ENCODE measurements around the gene EMB.

GRCh38 chr5:50441493-50441955, 436 bp upstream of the EMB start:
- TF ChIP-seq, protein P1, sequence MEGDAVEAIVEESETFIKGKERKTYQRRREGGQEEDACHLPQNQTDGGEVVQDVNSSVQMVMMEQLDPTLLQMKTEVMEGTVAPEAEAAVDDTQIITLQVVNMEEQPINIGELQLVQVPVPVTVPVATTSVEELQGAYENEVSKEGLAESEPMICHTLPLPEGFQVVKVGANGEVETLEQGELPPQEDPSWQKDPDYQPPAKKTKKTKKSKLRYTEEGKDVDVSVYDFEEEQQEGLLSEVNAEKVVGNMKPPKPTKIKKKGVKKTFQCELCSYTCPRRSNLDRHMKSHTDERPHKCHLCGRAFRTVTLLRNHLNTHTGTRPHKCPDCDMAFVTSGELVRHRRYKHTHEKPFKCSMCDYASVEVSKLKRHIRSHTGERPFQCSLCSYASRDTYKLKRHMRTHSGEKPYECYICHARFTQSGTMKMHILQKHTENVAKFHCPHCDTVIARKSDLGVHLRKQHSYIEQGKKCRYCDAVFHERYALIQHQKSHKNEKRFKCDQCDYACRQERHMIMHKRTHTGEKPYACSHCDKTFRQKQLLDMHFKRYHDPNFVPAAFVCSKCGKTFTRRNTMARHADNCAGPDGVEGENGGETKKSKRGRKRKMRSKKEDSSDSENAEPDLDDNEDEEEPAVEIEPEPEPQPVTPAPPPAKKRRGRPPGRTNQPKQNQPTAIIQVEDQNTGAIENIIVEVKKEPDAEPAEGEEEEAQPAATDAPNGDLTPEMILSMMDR (IDR thresholded peaks at IDR 0.05): no peak
- no peak for TF ChIP-seq POLR2A (IDR thresholded peaks at IDR 0.05)
